IMR-90 (cell line): ENCODE data around the gene SH2D6. TPM values are rescaled to one million over a fixed set of nuclear protein-coding genes. Genes with fewer than 3 reads are reported as not detected.

Experiments
- ATAC-seq: fragments of 200-7000 bp; cut with Tn5 transposase; 2 replicates; pipeline ENCODE4 v1.9.1; 2020; ENCODE audit warnings: low read depth, mild to moderate bottlenecking, moderate library complexity
- BruUV-seq: library from RNA; stranded (reverse); fragments of 400-500 nt; replicated peaks from 2 replicates; lab custom pipeline; 2021; lab: Mats Ljungman, UMichigan
- CTCF ChIA-PET: fragments of 300-600 bp; formaldehyde crosslinking; extraction: SDS; loops from one replicate; lab custom pipeline; 2021; ENCODE audit warnings: antibody characterized with exemption; lab: Yijun Ruan, JAX
- POLR2A ChIA-PET: fragments of 300-600 bp; sonication (Branson Sonifier 250); formaldehyde crosslinking; loops from one replicate; lab custom pipeline; 2022; ENCODE audit warnings: antibody characterized with exemption; ENCODE audit not compliant: unreplicated experiment; lab: Charles Lee
- DNase-seq: peaks from one replicate; pipeline ENCODE4 v3.0.0; 2013
- H2AFZ ChIP-seq: replicated peaks from 2 replicates; pipeline ENCODE3; 2013; ENCODE audit warnings: low read length, mild to moderate bottlenecking; ENCODE audit not compliant: poor library complexity
- H2AK5ac ChIP-seq: 2 replicates; pipeline ENCODE4 v1.6.1; 2013; ENCODE audit warnings: low read depth, low read length, inconsistent platforms
- H2AK9ac ChIP-seq: replicated peaks from 2 replicates; pipeline ENCODE3; 2013; ENCODE audit warnings: mild to moderate bottlenecking, low read depth, low read length, moderate library complexity; ENCODE audit not compliant: poor library complexity
- H2BK120ac ChIP-seq: 2 replicates; pipeline ENCODE4 v1.6.1; 2013; ENCODE audit warnings: low read depth, low read length, inconsistent platforms
- H2BK15ac ChIP-seq: 3 replicates; pipeline ENCODE4 v1.6.1; 2013; ENCODE audit warnings: low read depth, low read length, inconsistent platforms
- H2BK20ac ChIP-seq: 2 replicates; pipeline ENCODE4 v1.6.1; 2013; ENCODE audit warnings: low read depth, mild to moderate bottlenecking, inconsistent platforms, low read length, moderate library complexity
- H2BK5ac ChIP-seq: 2 replicates; pipeline ENCODE4 v1.6.1; 2013; ENCODE audit warnings: mild to moderate bottlenecking, low read depth, low read length, inconsistent platforms; ENCODE audit not compliant: poor library complexity, severe bottlenecking
- H3K14ac ChIP-seq: replicated peaks from 2 replicates; pipeline ENCODE4 v1.6.1; 2013; ENCODE audit warnings: low read depth, low read length, inconsistent platforms
- H3K18ac ChIP-seq: 2 replicates; pipeline ENCODE4 v1.6.1; 2013; ENCODE audit warnings: low read depth, low read length, control low read depth
- H3K23ac ChIP-seq: 2 replicates; pipeline ENCODE4 v1.6.1; 2013; ENCODE audit warnings: low read depth, low read length, inconsistent platforms
- H3K27ac ChIP-seq: 2 replicates; pipeline ENCODE4 v1.5.1; 2013; ENCODE audit warnings: mild to moderate bottlenecking, control low read depth, low read length; ENCODE audit not compliant: insufficient read depth
- H3K27me3 ChIP-seq: 2 replicates; pipeline ENCODE4 v1.6.1; 2013; ENCODE audit warnings: low read length; ENCODE audit not compliant: control insufficient read depth, insufficient read depth
- H3K36me3 ChIP-seq: 2 replicates; pipeline ENCODE4 v1.6.1; 2013; ENCODE audit warnings: low read length, mixed read lengths; ENCODE audit not compliant: control insufficient read depth, insufficient read depth
- H3K4ac ChIP-seq: 2 replicates; pipeline ENCODE4 v1.6.1; 2013; ENCODE audit warnings: low read depth, low read length, inconsistent platforms
- H3K4me1 ChIP-seq: 2 replicates; pipeline ENCODE4 v1.6.1; 2013; ENCODE audit warnings: low read length, mixed read lengths; ENCODE audit not compliant: control insufficient read depth, insufficient read depth
- H3K4me2 ChIP-seq: 2 replicates; pipeline ENCODE4 v1.6.1; 2013; ENCODE audit warnings: low read depth, mild to moderate bottlenecking, control low read depth, low read length, moderate library complexity
- H3K4me3 ChIP-seq: 2 replicates; pipeline ENCODE4 v1.5.1; 2013; ENCODE audit warnings: low read depth, mild to moderate bottlenecking, control low read depth, low read length, moderate library complexity; ENCODE audit not compliant: insufficient read depth
- H3K56ac ChIP-seq: 2 replicates; pipeline ENCODE4 v1.6.1; 2013; ENCODE audit warnings: low read length, inconsistent platforms; ENCODE audit not compliant: insufficient read depth; ENCODE audit errors: extremely low read depth
- H3K79me1 ChIP-seq, 2 experiments: 2 replicates each; pipeline ENCODE4 v1.6.1; 2013; ENCODE audit warnings: low read length in 2 of 2, inconsistent platforms in 1 of 2, low read depth in 1 of 2
- H3K9ac ChIP-seq: 2 replicates; pipeline ENCODE4 v1.6.1; 2013; ENCODE audit warnings: low read depth, low read length, control low read depth
- H3K9me1 ChIP-seq: 2 replicates; pipeline ENCODE4 v1.6.1; 2013; ENCODE audit warnings: low read length, inconsistent platforms; ENCODE audit not compliant: insufficient read depth
- H3K9me3 ChIP-seq: 2 replicates; pipeline ENCODE4 v1.6.1; 2013; ENCODE audit warnings: low read length; ENCODE audit not compliant: control insufficient read depth, insufficient read depth
- H4K20me1 ChIP-seq: 2 replicates; pipeline ENCODE4 v1.6.1; 2013; ENCODE audit warnings: low read length, inconsistent platforms; ENCODE audit not compliant: insufficient read depth
- H4K5ac ChIP-seq: 2 replicates; pipeline ENCODE4 v1.6.1; 2013; ENCODE audit warnings: mild to moderate bottlenecking, low read depth, low read length, control low read depth
- H4K8ac ChIP-seq, 2 experiments: 2 replicates each; pipeline ENCODE4 v1.6.1; 2013; ENCODE audit warnings: low read depth in 2 of 2, low read length in 2 of 2, control low read depth in 1 of 2, inconsistent platforms in 1 of 2
- H4K91ac ChIP-seq: 2 replicates; pipeline ENCODE4 v1.6.1; 2013; ENCODE audit warnings: low read depth, low read length, inconsistent platforms; ENCODE audit not compliant: insufficient read depth
- BHLHE40 ChIP-seq: fragments of 150-350 bp; IDR thresholded peaks from 2 replicates; pipeline ENCODE4 v1.6.1; 2016; ENCODE audit warnings: mild to moderate bottlenecking, low read depth, low read length
- CEBPB ChIP-seq: IDR thresholded peaks from 2 replicates; pipeline ENCODE4 v1.6.1; 2012; ENCODE audit warnings: low read depth, low read length, improper control_type of control experiment
- CHD1 ChIP-seq: IDR thresholded peaks from 2 replicates; pipeline ENCODE4 v1.6.1; 2012; ENCODE audit warnings: low read depth, low read length, improper control_type of control experiment
- FOS ChIP-seq: fragments of 150-350 bp; IDR thresholded peaks from 2 replicates; pipeline ENCODE4 v1.6.1; 2016; ENCODE audit warnings: low read depth, low read length
- MAFK ChIP-seq: IDR thresholded peaks from 2 replicates; pipeline ENCODE4 v1.6.1; 2012; ENCODE audit warnings: low read depth, low read length, improper control_type of control experiment
- MAZ ChIP-seq: IDR thresholded peaks from 2 replicates; pipeline ENCODE4 v1.6.1; 2012; ENCODE audit warnings: low read depth, mild to moderate bottlenecking, low read length, improper control_type of control experiment, moderate library complexity, borderline replicate concordance
- MXI1 ChIP-seq: IDR thresholded peaks from 2 replicates; pipeline ENCODE4 v1.6.1; 2012; ENCODE audit warnings: low read depth, mild to moderate bottlenecking, low read length, moderate library complexity, borderline replicate concordance
- NFE2L2 ChIP-seq: fragments of 150-350 bp; IDR thresholded peaks from 2 replicates; pipeline ENCODE4 v1.6.1; 2016; ENCODE audit warnings: low read depth, mild to moderate bottlenecking, low read length
- POLR2A ChIP-seq: IDR thresholded peaks from 2 replicates; pipeline ENCODE4 v1.6.1; 2012; ENCODE audit warnings: mild to moderate bottlenecking, low read depth, low read length
- RAD21 ChIP-seq: IDR thresholded peaks from 2 replicates; pipeline ENCODE4 v1.6.1; 2012; ENCODE audit warnings: low read length, improper control_type of control experiment
- RCOR1 ChIP-seq: IDR thresholded peaks from 2 replicates; pipeline ENCODE4 v1.6.1; 2012; ENCODE audit warnings: mild to moderate bottlenecking, low read length, improper control_type of control experiment; ENCODE audit not compliant: insufficient replicate concordance
- RFX5 ChIP-seq: IDR thresholded peaks from 2 replicates; pipeline ENCODE4 v1.8.0; 2012; ENCODE audit warnings: low read depth, mild to moderate bottlenecking, low read length, moderate library complexity
- SMC3 ChIP-seq: fragments of 150-350 bp; IDR thresholded peaks from 2 replicates; pipeline ENCODE4 v1.6.1; 2016; ENCODE audit warnings: low read depth, mild to moderate bottlenecking, antibody characterized with exemption, low read length, moderate library complexity
- WGBS, 2 experiments: methylation state at CpG; one replicate each; pipeline versions ENCODE4 v1.1.5 to v1.1.7; 2013; ENCODE audit warnings: missing lambda C conversion rate in 2 of 2; ENCODE audit not compliant: insufficient read length in 1 of 2; ENCODE audit errors: extremely low coverage in 2 of 2; 5-methylcytosine and 5-hydroxymethylcytosine counted together
- dilution Hi-C: fragments of 300-500 bp; cut with HindIII; formaldehyde crosslinking; loops from one replicate; pipeline ENCODE4 v1.14.3; 2018; ENCODE audit warnings: low sequenced_read_pairs; ENCODE audit not compliant: unreplicated experiment
- in situ Hi-C: fragments of 300-500 bp; cut with MboI; formaldehyde crosslinking; loops from 3 replicates; pipeline ENCODE4 v1.14.3; 2019; ENCODE audit warnings: low sequenced_read_pairs, inconsistent platforms, mixed read lengths
- intact Hi-C: fragments of 100-400 bp; cut with micrococcal nuclease; formaldehyde crosslinking; loops from 2 replicates; pipeline ENCODE4 v1.10.0; 2022
- polyA plus RNA-seq, 3 experiments: library from polyadenylated mRNA; depleted of rRNA; stranded (reverse); fragments of >200 nt; gene quantifications; 2 replicates each; pipeline ENCODE4 v1.2.3, GENCODE V29; 2012; ENCODE audit warnings: low replicate concordance in 1 of 3
- total RNA-seq: library from RNA; depleted of rRNA; stranded (reverse); fragments of >200 nt; gene quantifications from 2 replicates; pipeline ENCODE4 v1.2.3, GENCODE V29; 2012
- TF ChIP-seq, protein P1 (sequence below): fragments of 150-350 bp; IDR thresholded peaks from 2 replicates; pipeline ENCODE4 v1.6.1; 2016; ENCODE audit warnings: low read depth, mild to moderate bottlenecking, low read length, moderate library complexity, borderline replicate concordance
- TF ChIP-seq, protein P2 (sequence below): conservative IDR thresholded peaks from 2 replicates; pipeline ENCODE4 v1.5.1; 2012; ENCODE audit warnings: mild to moderate bottlenecking, low read depth, low read length, improper control_type of control experiment
- TF ChIP-seq, protein P3 (sequence below): fragments of 150-350 bp; IDR thresholded peaks from 2 replicates; pipeline ENCODE4 v1.6.1; 2017; ENCODE audit warnings: mild to moderate bottlenecking, antibody characterized with exemption, low read length, low read depth

Gene SH2D6
- total and polyA plus RNA-seq, 2 of the 4 experiments (the other 2 are of a cell fraction), result 0.32 to 0.36 TPM

DNA sequence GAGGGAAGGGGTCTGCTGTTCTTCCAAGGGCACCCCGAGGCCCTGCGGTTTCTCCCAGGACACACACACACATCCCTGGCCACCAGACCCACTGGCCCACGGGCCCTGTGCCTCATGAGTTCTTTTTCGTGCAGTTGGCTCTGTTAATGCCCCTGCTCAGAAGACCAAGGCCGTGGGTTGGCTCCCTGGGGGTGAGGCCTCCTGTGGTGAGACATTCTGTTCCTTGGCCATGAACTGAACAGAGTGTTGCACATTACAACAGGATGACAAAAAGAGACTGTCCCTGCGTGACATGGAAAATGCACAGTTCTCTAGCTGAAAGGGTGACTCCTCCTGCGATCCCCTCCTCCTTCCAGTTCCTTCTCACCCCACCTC is 30.7 kb downstream of the SH2D6 start:
- in situ Hi-C loops (no loop called here), dilution Hi-C loops (no loop called here), intact Hi-C loops (no loop called here)
- H3K18ac ChIP-seq, result no peak overlapping the region
- TF ChIP-seq FOS (no peak), MXI1 (no peak), SMC3 (no peak), BHLHE40 (no peak), RFX5 (no peak), NFE2L2 (no peak), POLR2A (no peak), MAFK (no peak), RCOR1 (no peak), MAZ (no peak), CHD1 (no peak), CEBPB (no peak), RAD21 (no peak)
- TF ChIP-seq, protein P1, sequence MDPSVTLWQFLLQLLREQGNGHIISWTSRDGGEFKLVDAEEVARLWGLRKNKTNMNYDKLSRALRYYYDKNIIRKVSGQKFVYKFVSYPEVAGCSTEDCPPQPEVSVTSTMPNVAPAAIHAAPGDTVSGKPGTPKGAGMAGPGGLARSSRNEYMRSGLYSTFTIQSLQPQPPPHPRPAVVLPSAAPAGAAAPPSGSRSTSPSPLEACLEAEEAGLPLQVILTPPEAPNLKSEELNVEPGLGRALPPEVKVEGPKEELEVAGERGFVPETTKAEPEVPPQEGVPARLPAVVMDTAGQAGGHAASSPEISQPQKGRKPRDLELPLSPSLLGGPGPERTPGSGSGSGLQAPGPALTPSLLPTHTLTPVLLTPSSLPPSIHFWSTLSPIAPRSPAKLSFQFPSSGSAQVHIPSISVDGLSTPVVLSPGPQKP, result no peak
- TF ChIP-seq, protein P2, sequence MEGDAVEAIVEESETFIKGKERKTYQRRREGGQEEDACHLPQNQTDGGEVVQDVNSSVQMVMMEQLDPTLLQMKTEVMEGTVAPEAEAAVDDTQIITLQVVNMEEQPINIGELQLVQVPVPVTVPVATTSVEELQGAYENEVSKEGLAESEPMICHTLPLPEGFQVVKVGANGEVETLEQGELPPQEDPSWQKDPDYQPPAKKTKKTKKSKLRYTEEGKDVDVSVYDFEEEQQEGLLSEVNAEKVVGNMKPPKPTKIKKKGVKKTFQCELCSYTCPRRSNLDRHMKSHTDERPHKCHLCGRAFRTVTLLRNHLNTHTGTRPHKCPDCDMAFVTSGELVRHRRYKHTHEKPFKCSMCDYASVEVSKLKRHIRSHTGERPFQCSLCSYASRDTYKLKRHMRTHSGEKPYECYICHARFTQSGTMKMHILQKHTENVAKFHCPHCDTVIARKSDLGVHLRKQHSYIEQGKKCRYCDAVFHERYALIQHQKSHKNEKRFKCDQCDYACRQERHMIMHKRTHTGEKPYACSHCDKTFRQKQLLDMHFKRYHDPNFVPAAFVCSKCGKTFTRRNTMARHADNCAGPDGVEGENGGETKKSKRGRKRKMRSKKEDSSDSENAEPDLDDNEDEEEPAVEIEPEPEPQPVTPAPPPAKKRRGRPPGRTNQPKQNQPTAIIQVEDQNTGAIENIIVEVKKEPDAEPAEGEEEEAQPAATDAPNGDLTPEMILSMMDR, result no peak
- TF ChIP-seq, protein P3, sequence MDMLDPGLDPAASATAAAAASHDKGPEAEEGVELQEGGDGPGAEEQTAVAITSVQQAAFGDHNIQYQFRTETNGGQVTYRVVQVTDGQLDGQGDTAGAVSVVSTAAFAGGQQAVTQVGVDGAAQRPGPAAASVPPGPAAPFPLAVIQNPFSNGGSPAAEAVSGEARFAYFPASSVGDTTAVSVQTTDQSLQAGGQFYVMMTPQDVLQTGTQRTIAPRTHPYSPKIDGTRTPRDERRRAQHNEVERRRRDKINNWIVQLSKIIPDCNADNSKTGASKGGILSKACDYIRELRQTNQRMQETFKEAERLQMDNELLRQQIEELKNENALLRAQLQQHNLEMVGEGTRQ, result no peak
- H3K9me3 ChIP-seq, result no peaks in the 10 kb centered on the region
- no peak overlapping the region for H3K4me3 ChIP-seq
- H3K9me1 ChIP-seq, result peaks cover 26% of the 10 kb centered on the region
- H3K36me3 ChIP-seq, result no peaks in the 10 kb centered on the region
- ChIA-PET POLR2A (no interaction called here), CTCF (no interaction called here)
- H4K8ac ChIP-seq, result no peak overlapping the region
- H3K27me3 ChIP-seq, result no peaks in the 10 kb centered on the region
- H3K4ac ChIP-seq, result no peak overlapping the region; the same call in 1 of the 2 replicates
- H3K4me2 ChIP-seq, result no peak overlapping the region
- no peak overlapping the region for H2AK5ac ChIP-seq
- no peak overlapping the region for H2BK15ac ChIP-seq
- peak overlapping the region; percentile 2; the same call in 1 of the 2 replicates for H2BK120ac ChIP-seq
- BruUV-seq, result no TSS peak
- no peak overlapping the region for H3K23ac ChIP-seq
- no peak overlapping the region for H4K5ac ChIP-seq
- H3K79me1 ChIP-seq, result 0 out of 4 replicates have a peak, but pooled peaks cover 0 to 8% of the 10 kb centered on the region in 2 experiments
- H4K91ac ChIP-seq, result no peak overlapping the region
- no peak overlapping the region for H3K27ac ChIP-seq
- H2AFZ ChIP-seq, result no peak overlapping the region
- no peak overlapping the region for H3K14ac ChIP-seq
- whole genome bisulfite sequencing, 2 experiments, result 77% methylated on average over 4 of the region's 7 CpGs; no CpG with 5 or more reads in 1 of the 2 experiments
- no peaks in the 10 kb centered on the region for H4K20me1 ChIP-seq
- DNase-seq (no peak), ATAC-seq (no peak)
- no peak overlapping the region for H2BK5ac ChIP-seq
- H3K4me1 ChIP-seq, result peaks cover 24% of the 10 kb centered on the region
- H2BK20ac ChIP-seq, result no peak overlapping the region
- no peak overlapping the region for H2AK9ac ChIP-seq
- H3K9ac ChIP-seq, result no peak overlapping the region
- H3K56ac ChIP-seq, result no peak overlapping the region
